Choroid plexus epithelial cell (primary cell): Measurements from ENCODE around the gene PLA2G2F.
"Not testable (repeated sequence)": the region's sequence is repeated elsewhere in the genome, so short reads cannot be mapped to it uniquely, and the experiment has no call there.

Experiments used
- DNase-seq: peaks from one replicate; pipeline ENCODE4 v3.0.0-alpha.2; 2010; ENCODE audit warnings: low read depth
- H3K4me3 ChIP-seq: 2 replicates; pipeline ENCODE4 v1.5.1; 2011; ENCODE audit warnings: low read depth, mild to moderate bottlenecking, control low read depth, low read length, moderate library complexity
- TF ChIP-seq, protein P1 (sequence below): conservative IDR thresholded peaks from 2 replicates; pipeline ENCODE4 v1.5.1; 2011; ENCODE audit warnings: low read depth, mild to moderate bottlenecking, control low read depth, inconsistent platforms, low read length, moderate library complexity

Gene PLA2G2F

DNA sequence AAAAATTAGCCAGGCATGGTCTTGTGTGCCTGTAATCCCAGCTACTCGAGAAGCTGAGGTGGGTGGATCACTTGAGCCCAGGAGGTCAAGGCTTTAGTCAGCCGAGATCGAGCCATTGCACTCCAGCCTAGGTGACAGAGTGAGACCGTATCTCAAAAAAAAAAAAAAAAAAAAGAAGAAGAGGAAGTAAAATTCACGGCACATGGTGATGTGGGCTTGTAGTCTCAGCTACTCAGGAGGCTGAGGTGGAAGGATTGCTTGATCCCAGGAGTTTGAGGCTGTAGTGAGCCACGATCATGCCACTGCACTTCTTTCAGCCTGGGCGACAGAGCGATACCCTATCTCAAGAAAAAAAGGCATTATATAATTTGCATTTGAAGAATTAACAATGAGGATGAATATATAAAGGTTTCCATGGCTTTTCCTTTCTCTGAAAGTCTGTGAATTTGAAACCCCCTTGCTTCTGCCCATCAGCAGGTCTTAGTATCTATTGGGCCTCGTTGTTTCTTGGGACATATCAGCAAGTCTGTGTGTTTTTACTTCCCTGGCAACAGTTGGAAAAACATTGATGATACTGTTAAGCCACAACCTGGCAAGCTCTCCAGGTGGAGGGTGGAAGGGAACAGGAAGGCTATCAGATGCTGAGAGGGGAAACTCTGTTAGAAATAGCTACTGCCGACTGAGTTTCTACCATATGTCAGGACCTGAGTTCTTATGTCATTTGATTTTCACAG is 15.2 kb upstream of the PLA2G2F start:
- peak; percentile 6 for DNase-seq
- no peak overlapping the region for H3K4me3 ChIP-seq
- TF ChIP-seq, protein P1, sequence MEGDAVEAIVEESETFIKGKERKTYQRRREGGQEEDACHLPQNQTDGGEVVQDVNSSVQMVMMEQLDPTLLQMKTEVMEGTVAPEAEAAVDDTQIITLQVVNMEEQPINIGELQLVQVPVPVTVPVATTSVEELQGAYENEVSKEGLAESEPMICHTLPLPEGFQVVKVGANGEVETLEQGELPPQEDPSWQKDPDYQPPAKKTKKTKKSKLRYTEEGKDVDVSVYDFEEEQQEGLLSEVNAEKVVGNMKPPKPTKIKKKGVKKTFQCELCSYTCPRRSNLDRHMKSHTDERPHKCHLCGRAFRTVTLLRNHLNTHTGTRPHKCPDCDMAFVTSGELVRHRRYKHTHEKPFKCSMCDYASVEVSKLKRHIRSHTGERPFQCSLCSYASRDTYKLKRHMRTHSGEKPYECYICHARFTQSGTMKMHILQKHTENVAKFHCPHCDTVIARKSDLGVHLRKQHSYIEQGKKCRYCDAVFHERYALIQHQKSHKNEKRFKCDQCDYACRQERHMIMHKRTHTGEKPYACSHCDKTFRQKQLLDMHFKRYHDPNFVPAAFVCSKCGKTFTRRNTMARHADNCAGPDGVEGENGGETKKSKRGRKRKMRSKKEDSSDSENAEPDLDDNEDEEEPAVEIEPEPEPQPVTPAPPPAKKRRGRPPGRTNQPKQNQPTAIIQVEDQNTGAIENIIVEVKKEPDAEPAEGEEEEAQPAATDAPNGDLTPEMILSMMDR = no peak

DNA sequence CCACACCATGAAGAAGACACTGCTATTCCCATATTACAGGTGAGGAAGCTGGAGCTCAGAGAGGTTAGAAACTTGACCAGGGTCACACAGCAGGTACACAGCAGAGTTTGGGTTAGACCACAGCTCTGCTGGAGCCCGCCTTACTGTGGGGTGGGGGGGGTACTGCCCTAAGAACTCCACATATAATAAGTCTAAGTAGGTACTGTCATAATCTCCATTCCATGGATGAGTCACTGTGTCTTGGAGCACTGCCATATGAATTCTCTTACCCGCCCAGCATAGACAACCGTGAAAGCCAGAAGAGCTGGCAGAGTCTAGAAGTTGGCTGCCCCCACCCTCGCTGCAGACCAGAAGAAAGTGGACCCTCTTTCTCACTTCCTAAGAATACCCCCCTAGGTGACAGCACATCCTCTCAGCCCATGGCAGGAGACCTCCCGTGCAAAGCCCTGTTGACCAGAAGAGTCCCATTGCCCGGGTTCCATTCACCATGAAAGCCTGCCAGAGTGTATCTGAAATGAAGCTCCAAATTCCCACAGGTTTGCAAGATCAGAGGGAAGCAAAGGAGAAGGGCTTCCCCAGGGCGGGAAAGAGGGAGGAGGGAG is 14.6 kb upstream of the PLA2G2F start:
- TF ChIP-seq, protein P1 = no peak
- peak; percentile 68 for DNase-seq
- no peak overlapping the region for H3K4me3 ChIP-seq

DNA sequence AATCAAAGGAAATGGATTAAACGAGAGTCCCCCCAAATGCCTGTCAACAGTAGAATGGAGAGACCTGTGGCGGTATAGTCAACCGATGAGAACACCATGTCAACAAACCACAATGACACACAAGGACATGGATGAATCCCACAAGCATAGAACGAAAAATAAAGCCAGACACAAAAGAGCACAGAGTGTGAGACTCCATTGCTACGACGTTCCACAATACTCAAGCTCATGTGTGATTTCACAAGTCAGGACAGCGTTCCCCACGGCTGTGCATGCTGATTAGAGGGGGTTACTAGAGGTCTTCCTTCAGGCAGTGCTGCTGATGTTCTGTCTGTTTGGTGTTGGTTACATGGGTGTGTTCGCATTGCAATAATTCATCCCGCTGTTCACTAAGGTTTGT is 14.0 kb upstream of the PLA2G2F start:
- TF ChIP-seq, protein P1 = no peak
- H3K4me3 ChIP-seq = no peak overlapping the region
- DNase-seq = no peak

DNA sequence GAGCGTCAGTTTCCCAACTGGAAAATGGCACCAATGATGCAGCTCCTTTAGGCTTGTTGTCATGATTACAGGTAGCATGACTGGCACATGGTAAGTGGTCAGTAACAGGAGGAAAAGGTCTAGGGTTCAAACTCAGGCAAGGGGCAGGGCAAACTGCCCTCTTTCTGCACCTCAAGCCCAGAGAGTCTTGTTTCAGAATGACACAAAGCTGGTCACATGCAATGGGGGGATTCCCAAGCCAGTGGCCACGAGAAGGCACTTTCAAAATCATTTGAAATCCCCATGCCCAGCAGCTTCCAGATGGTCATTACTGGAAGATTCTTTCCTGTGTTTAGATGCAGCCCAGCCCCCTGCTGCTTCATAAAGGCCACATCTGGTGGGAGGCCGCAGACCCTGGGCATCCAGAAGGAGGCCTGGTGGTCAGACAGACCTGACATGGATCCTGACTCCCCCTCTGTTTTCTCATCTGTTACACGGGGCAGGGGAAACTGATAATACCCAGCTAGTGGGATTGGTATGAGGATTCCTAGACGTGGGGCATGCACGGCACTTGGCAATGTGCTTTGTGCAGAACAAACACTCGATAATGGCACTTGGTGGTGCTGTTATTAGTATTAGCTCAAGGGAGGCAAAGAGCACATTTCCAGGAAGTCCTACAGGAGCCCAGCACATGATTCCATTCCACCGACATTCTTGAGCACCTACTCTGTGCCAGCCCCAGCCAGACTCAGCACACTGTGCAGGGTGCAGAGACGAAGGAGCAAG is 12.9 kb upstream of the PLA2G2F start:
- TF ChIP-seq, protein P1 = no peak
- H3K4me3 ChIP-seq = no peak overlapping the region
- no peak for DNase-seq

DNA sequence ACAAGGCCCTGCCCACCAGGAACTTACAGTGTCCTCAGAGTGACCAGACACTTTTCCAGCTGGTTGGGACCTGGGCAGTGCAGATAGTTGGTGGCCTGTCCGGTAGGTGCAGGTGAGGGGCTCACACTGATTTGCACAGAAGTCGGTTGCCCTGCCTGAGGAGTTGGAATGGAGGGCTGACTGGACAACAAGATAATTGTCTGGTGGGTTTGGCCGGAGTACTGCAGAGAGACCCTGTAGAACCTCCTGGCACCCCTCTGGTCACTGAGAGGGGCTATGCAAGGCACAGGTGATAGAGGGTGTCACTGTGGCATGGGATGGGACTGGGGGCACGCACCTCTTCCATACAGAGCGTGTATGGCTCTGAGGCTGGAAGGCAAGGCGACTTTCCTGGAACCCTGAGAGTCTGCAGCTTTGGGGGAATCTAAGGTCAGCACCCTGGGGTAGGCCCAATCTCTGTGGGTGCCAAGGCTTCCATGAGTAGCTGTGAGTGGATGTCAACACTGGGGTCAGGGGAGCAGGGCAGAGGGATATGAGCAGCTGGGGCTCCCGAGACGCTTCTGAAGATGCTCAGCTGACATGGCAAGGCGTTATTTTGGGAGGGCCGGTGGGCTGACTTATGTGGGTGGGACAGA is 12.2 kb upstream of the PLA2G2F start:
- DNase-seq = no peak
- TF ChIP-seq, protein P1 = no peak
- no peak overlapping the region for H3K4me3 ChIP-seq

DNA sequence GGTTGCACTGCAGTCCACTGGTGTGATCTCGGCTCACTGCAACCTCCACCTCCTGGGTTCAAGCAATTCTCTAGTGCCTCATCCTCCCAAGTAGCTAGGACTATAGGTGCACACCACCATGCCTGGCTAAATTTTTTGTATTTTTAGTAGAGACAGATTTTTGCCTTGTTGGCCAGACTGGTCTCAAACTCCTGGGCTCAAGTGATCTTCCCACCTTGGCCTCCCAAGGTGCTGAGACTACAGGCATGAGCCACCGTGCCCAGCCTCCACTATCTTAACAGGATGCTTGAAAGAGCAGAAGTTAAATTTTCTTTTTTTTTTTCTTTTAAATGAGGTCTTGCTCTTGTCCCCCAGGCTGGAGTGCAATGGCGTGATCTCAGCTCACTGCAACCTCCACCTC is 8.6 kb upstream of the PLA2G2F start:
- H3K4me3 ChIP-seq, DNase-seq: not testable (repeated sequence)

DNA sequence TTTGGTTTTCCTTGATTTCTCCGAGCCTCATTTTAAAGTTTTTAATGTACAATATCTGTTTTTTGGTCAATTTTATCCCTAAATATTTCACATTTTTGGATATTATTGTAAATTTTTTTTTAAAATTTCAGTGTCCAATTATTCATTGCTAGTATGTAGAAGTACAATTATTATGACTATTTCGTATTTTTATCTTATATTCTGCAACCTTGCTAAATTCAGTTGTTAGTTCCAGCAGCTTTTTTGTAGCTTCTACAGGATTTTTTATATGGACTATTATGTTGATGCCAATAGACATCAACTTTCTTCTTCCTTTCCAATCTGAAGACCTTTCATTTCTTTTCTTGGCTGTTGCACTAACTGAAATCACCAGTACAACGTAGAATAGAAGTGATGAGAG is 4.1 kb upstream of the PLA2G2F start:
- DNase-seq = no peak
- TF ChIP-seq, protein P1 = no peak

More for the DNA sequence above, 4.1 kb upstream of the PLA2G2F start:
- H3K4me3 ChIP-seq = no peak overlapping the region
